Spleen (tissue), 11 donors: ENCODE data around the gene ALDH1L1. TPM values are rescaled to one million over a fixed set of nuclear protein-coding genes. Genes with fewer than 3 reads are reported as not detected.

Source experiments
- DNase-seq: peaks from one replicate; pipeline ENCODE4 v3.0.0-alpha.2; 2020
- H3K27ac ChIP-seq, 8 donors: fragments of 200-600 bp; sonication (generic) in 7 of 8; 1 replicate in 4 of 8; 2 replicates in 4 of 8; pipeline versions ENCODE4 v1.5.0 to v1.8.0; 2016 to 2021; ENCODE audit warnings: inconsistent platforms in 4 of 8, mild to moderate bottlenecking in 4 of 8, moderate library complexity in 1 of 8
- H3K27me3 ChIP-seq, 7 donors: fragments of 200-600 bp; sonication (generic) in 6 of 7; replicated peaks in 1 of 7; 1 replicate in 4 of 7; 2 replicates in 3 of 7; pipeline versions ENCODE4 v1.5.0 to v1.8.0; 2016 to 2021; ENCODE audit warnings: inconsistent platforms in 3 of 7, mild to moderate bottlenecking in 1 of 7
- H3K36me3 ChIP-seq, 6 donors: fragments of 200-600 bp; sonication (generic) in 5 of 6; 1 replicate in 4 of 6; 2 replicates in 2 of 6; pipeline versions ENCODE4 v1.5.0 to v1.8.0; 2016 to 2021; ENCODE audit warnings: inconsistent platforms in 2 of 6
- H3K4me1 ChIP-seq, 6 donors: fragments of 200-600 bp; sonication (generic) in 5 of 6; 1 replicate in 3 of 6; 2 replicates in 3 of 6; pipeline versions ENCODE4 v1.5.0 to v1.8.0; 2016 to 2021; ENCODE audit warnings: inconsistent platforms in 3 of 6
- H3K4me3 ChIP-seq, 8 donors: fragments of 200-600 bp; sonication (generic) in 7 of 8; 1 replicate in 4 of 8; 2 replicates in 4 of 8; pipeline versions ENCODE4 v1.5.0 to v1.8.0; 2016 to 2021; ENCODE audit warnings: inconsistent platforms in 4 of 8, mild to moderate bottlenecking in 4 of 8, moderate library complexity in 2 of 8
- H3K9me3 ChIP-seq, 8 donors: fragments of 200-600 bp; sonication (generic) in 7 of 8; 1 replicate in 4 of 8; 2 replicates in 4 of 8; pipeline versions ENCODE4 v1.5.0 to v1.8.0; 2016 to 2021; ENCODE audit warnings: inconsistent platforms in 4 of 8
- CTCF ChIP-seq, 11 experiments: fragments of 200-600 bp in 7 of 11; fragments of 450-650 bp in 4 of 11; sonication (generic) in 4 of 11; IDR thresholded peaks in 8 of 11; conservative IDR thresholded peaks in 3 of 11; 1 replicate in 7 of 11; 2 replicates in 4 of 11; pipeline versions ENCODE4 v1.4.0 to v1.8.0; 2016 to 2021; ENCODE audit warnings: antibody characterized with exemption in 11 of 11, inconsistent platforms in 4 of 11, mild to moderate bottlenecking in 1 of 11
- POLR2A ChIP-seq, 3 donors: fragments of 450-650 bp; IDR thresholded peaks; one replicate each; pipeline ENCODE4 v1.5.1; 2017; ENCODE audit warnings: antibody characterized with exemption in 3 of 3, mild to moderate bottlenecking in 1 of 3
- POLR2AphosphoS5 ChIP-seq, 3 donors: sonication (generic); formaldehyde crosslinking; IDR thresholded peaks; one replicate each; pipeline ENCODE4 v1.5.1; 2017; ENCODE audit warnings: antibody characterized with exemption in 3 of 3
- WGBS, 5 donors: extraction: QIAGEN DNeasy Blood & Tissue Kit in 3 of 5; methylation state at CpG; one replicate each; pipeline versions ENCODE4 v1.1.5 to v1.1.7; 2013 to 2018; 5-methylcytosine and 5-hydroxymethylcytosine counted together
- intact Hi-C: fragments of 100-400 bp; cut with DNase I; formaldehyde crosslinking; loops from one replicate; pipeline ENCODE4 v1.15.0; 2023; ENCODE audit warnings: low total_unique reads
- polyA plus RNA-seq, 3 donors: library from polyadenylated mRNA; stranded (reverse); fragments of 200-250 nt; gene quantifications; one replicate each; pipeline ENCODE4 v1.2.1, GENCODE V29; 2013
- total RNA-seq, 7 donors: library from RNA; depleted of rRNA in 3 of 7; stranded (reverse); fragments of >200 nt in 3 of 7; fragmentation: NEBNext Ultra II Directional in 4 of 7; extraction: Animal tissue kit (Norgen Biotek cat#: 25700) in 4 of 7; gene quantifications; one replicate each; pipeline versions ENCODE4 v1.1.0 to v1.2.1, GENCODE V29; 2016 to 2021
- donor health status: healthy with polysubstance abuse.
- donor health status: DM: no; HTN: no; CAD: no; lungs with moderate emphysema.
- donor health status: DM: no; HTN: no; CAD: no.
- donor health status: Bipolar disorder and iron deficiency.
- donor health status: healthy.
- donor health status: DM: no; HTN: no; CAD: no.
- donor health status: DM: yes; HTN: yes; CAD: no.

Gene ALDH1L1
- total and polyA plus RNA-seq, 10 donors, result 0.09 to 1.3 (median 0.29) TPM; not detected in 3

- no peak overlapping the region for H3K27ac ChIP-seq
- H3K36me3 ChIP-seq, result no peaks in the 10 kb centered on the region
- no peaks in the 10 kb centered on the region for H3K9me3 ChIP-seq
- no peak overlapping the region for H3K4me3 ChIP-seq
- no peak for DNase-seq
- TF ChIP-seq CTCF (IDR thresholded peaks at IDR 0.05 in 8 of 11, conservative IDR thresholded peaks at IDR 0.05 in 3 of 11) (no peak), POLR2AphosphoS5 (IDR thresholded peaks at IDR 0.05) (no peak), POLR2A (IDR thresholded peaks at IDR 0.05) (no peak)
- WGBS, 5 donors, result 80 to 92% (median 85%) methylated on average over 4 of the region's 4 CpGs
- peaks cover 0 to 9% (median 0%) of the 10 kb centered on the region in 7 donors for H3K27me3 ChIP-seq
- intact Hi-C loops, result no loop called here
- H3K4me1 ChIP-seq, result no peaks in the 10 kb centered on the region
Observed at GRCh38 chr3:126187920-126188319, 7.5 kb upstream of the ALDH1L1 start.

GRCh38 chr3:126186749-126187148, 6.4 kb upstream of the ALDH1L1 start:
- DNase-seq, result no peak
- no peaks in the 10 kb centered on the region for H3K4me1 ChIP-seq
- WGBS, 5 donors, result 86 to 95% (median 92%) methylated on average over 9 of the region's 9 CpGs
- peaks cover 0 to 20% (median 0%) of the 10 kb centered on the region in 7 donors for H3K27me3 ChIP-seq
- intact Hi-C loops, result no loop called here
- no peaks in the 10 kb centered on the region for H3K36me3 ChIP-seq
- H3K4me3 ChIP-seq, result no peak overlapping the region
- no peak overlapping the region for H3K27ac ChIP-seq
- no peak for TF ChIP-seq CTCF (IDR thresholded peaks at IDR 0.05 in 8 of 11, conservative IDR thresholded peaks at IDR 0.05 in 3 of 11)
- TF ChIP-seq POLR2AphosphoS5 (IDR thresholded peaks at IDR 0.05), result no peak
- no peak for TF ChIP-seq POLR2A (IDR thresholded peaks at IDR 0.05)
- H3K9me3 ChIP-seq, result no peaks in the 10 kb centered on the region

- intact Hi-C loops, result no loop called here
- Histone ChIP-seq H3K27ac (no peak overlapping the region), H3K9me3 (no peaks in the 10 kb centered on the region), H3K4me3 (no peak overlapping the region), H3K4me1 (peaks cover 0 to under 1% (median 0%) of the 10 kb centered on the region in 6 donors), H3K36me3 (no peaks in the 10 kb centered on the region), H3K27me3 (peaks cover 0 to 24% (median 3%) of the 10 kb centered on the region in 7 donors)
- 85 to 90% (median 89%) methylated on average over 4 of the region's 4 CpGs for WGBS, 5 donors
- TF ChIP-seq POLR2AphosphoS5 (IDR thresholded peaks at IDR 0.05) (no peak), POLR2A (IDR thresholded peaks at IDR 0.05) (no peak), CTCF (IDR thresholded peaks at IDR 0.05 in 8 of 11, conservative IDR thresholded peaks at IDR 0.05 in 3 of 11) (no peak)
- no peak for DNase-seq
Observed at GRCh38 chr3:126186271-126186670, 5.9 kb upstream of the ALDH1L1 start.

GRCh38 chr3:126184465-126185000, 4.1 kb upstream of the ALDH1L1 start:
- H3K36me3 ChIP-seq, result no peaks in the 10 kb centered on the region
- H3K9me3 ChIP-seq, result no peaks in the 10 kb centered on the region
- peaks cover 0 to 42% (median 19%) of the 10 kb centered on the region in 7 donors for H3K27me3 ChIP-seq
- no peak overlapping the region for H3K4me3 ChIP-seq
- intact Hi-C loops, result no loop called here
- no peak overlapping the region for H3K27ac ChIP-seq
- no peak for TF ChIP-seq CTCF (IDR thresholded peaks at IDR 0.05 in 8 of 11, conservative IDR thresholded peaks at IDR 0.05 in 3 of 11)
- no peak for TF ChIP-seq POLR2A (IDR thresholded peaks at IDR 0.05)
- TF ChIP-seq POLR2AphosphoS5 (IDR thresholded peaks at IDR 0.05), result no peak
- DNase-seq, result no peak
- 63 to 82% (median 68%) methylated on average over 6 of the region's 6 CpGs for WGBS, 5 donors
- peaks cover 0 to 18% (median 15%) of the 10 kb centered on the region in 6 donors for H3K4me1 ChIP-seq
